CD14-positive monocyte (primary cell): ENCODE data around the gene TMSB15C. TPM values are rescaled to one million over a fixed set of nuclear protein-coding genes. Genes with fewer than 3 reads are reported as not detected.

Experiments
- DNase-seq, 3 donors: peaks; one replicate each; pipeline ENCODE4 v3.0.0-alpha.2; 2011 to 2022
- H2AFZ ChIP-seq: 2 replicates; pipeline ENCODE4 v1.6.0; 2012; ENCODE audit warnings: mild to moderate bottlenecking, low read depth, low read length, inconsistent platforms; ENCODE audit not compliant: insufficient read depth, poor library complexity, severe bottlenecking
- H3K27ac ChIP-seq, 2 donors: 1 replicate in 1 of 2; 2 replicates in 1 of 2; pipeline ENCODE4 v1.5.1; 2012 to 2013; ENCODE audit warnings: low read length in 2 of 2, control low read depth in 1 of 2, inconsistent platforms in 1 of 2, low read depth in 1 of 2, mild to moderate bottlenecking in 1 of 2
- H3K27me3 ChIP-seq, 2 donors: one replicate each; pipeline versions ENCODE4 v1.6.0 to v1.6.1; 2011 to 2013; ENCODE audit warnings: low read length in 2 of 2; ENCODE audit not compliant: control insufficient read depth in 2 of 2, insufficient read depth in 2 of 2
- H3K36me3 ChIP-seq, 2 donors: replicated peaks in 1 of 2; 1 replicate in 1 of 2; 2 replicates in 1 of 2; pipeline versions ENCODE4 v1.5.1 to v1.6.1; 2012 to 2013; ENCODE audit warnings: low read length in 2 of 2, control low read depth in 1 of 2, inconsistent platforms in 1 of 2, mild to moderate bottlenecking in 1 of 2; ENCODE audit not compliant: insufficient read depth in 2 of 2, control insufficient read depth in 1 of 2
- H3K4me1 ChIP-seq, 2 donors: 1 replicate in 1 of 2; 2 replicates in 1 of 2; pipeline versions ENCODE4 v1.5.1 to v1.6.1; 2012 to 2013; ENCODE audit warnings: low read length in 2 of 2, control low read depth in 1 of 2, inconsistent platforms in 1 of 2, mild to moderate bottlenecking in 1 of 2, moderate library complexity in 1 of 2; ENCODE audit not compliant: insufficient read depth in 2 of 2, control insufficient read depth in 1 of 2
- H3K4me2 ChIP-seq: replicated peaks from 2 replicates; pipeline ENCODE3; 2012; ENCODE audit warnings: low read length, moderate library complexity, mild to moderate bottlenecking; ENCODE audit not compliant: poor library complexity, severe bottlenecking; ENCODE audit errors: extremely low read depth
- H3K4me3 ChIP-seq, 3 experiments: fragments of 200-600 bp in 1 of 3; sonication (generic) in 1 of 3; replicated peaks in 1 of 3; 1 replicate in 2 of 3; 2 replicates in 1 of 3; pipeline ENCODE4 v1.5.1; 2011 to 2013; ENCODE audit warnings: low read length in 3 of 3, mild to moderate bottlenecking in 3 of 3, control low read depth in 2 of 3, low read depth in 2 of 3, inconsistent platforms in 1 of 3, moderate library complexity in 1 of 3
- H3K79me2 ChIP-seq: 2 replicates; pipeline ENCODE4 v1.6.0; 2012; ENCODE audit warnings: mild to moderate bottlenecking, control low read depth, inconsistent platforms, low read length, moderate library complexity; ENCODE audit not compliant: insufficient read depth
- H3K9ac ChIP-seq: 2 replicates; pipeline ENCODE4 v1.6.0; 2017; ENCODE audit warnings: low read length, mild to moderate bottlenecking; ENCODE audit not compliant: insufficient read depth, poor library complexity, severe bottlenecking
- H3K9me3 ChIP-seq, 2 donors: replicated peaks in 1 of 2; 1 replicate in 1 of 2; 2 replicates in 1 of 2; pipeline versions ENCODE4 v1.5.1 to v1.6.1; 2012 to 2013; ENCODE audit warnings: low read length in 2 of 2, control low read depth in 1 of 2; ENCODE audit not compliant: control insufficient read depth in 1 of 2, insufficient read depth in 1 of 2
- H4K20me1 ChIP-seq: 2 replicates; pipeline ENCODE4 v1.6.0; 2012; ENCODE audit warnings: mild to moderate bottlenecking, low read length, control low read depth, moderate library complexity; ENCODE audit not compliant: insufficient read depth
- H3K27ac Mint-ChIP-seq, 7 donors: one replicate each; pipeline ENCODE4 v1.8.0; 2020; ENCODE audit warnings: mild to moderate bottlenecking in 7 of 7, mixed read lengths in 7 of 7, moderate library complexity in 6 of 7, inconsistent platforms in 2 of 7
- H3K27me3 Mint-ChIP-seq, 3 donors: one replicate each; pipeline ENCODE4 v1.8.0; 2021 to 2022; ENCODE audit warnings: low read depth in 3 of 3, mild to moderate bottlenecking in 3 of 3, mixed read lengths in 3 of 3, moderate library complexity in 3 of 3, inconsistent platforms in 1 of 3
- H3K36me3 Mint-ChIP-seq, 2 donors: one replicate each; pipeline ENCODE4 v1.8.0; 2020; ENCODE audit warnings: mixed read lengths in 2 of 2, inconsistent platforms in 1 of 2, mild to moderate bottlenecking in 1 of 2
- H3K4me1 Mint-ChIP-seq: one replicate; pipeline ENCODE4 v1.8.0; 2020; ENCODE audit warnings: mild to moderate bottlenecking, mixed read lengths
- H3K4me3 Mint-ChIP-seq, 2 donors: one replicate each; pipeline ENCODE4 v1.8.0; 2020; ENCODE audit warnings: mild to moderate bottlenecking in 2 of 2, mixed read lengths in 2 of 2, moderate library complexity in 1 of 2
- H3K9me3 Mint-ChIP-seq, 7 donors: one replicate each; pipeline ENCODE4 v1.8.0; 2020 to 2022; ENCODE audit warnings: mixed read lengths in 7 of 7, mild to moderate bottlenecking in 6 of 7, moderate library complexity in 6 of 7, inconsistent platforms in 2 of 7
- WGBS: methylation state at CpG from one replicate; pipeline ENCODE4 v1.1.5; 2013; ENCODE audit warnings: missing lambda C conversion rate; ENCODE audit not compliant: insufficient coverage; 5-methylcytosine and 5-hydroxymethylcytosine counted together
- intact Hi-C, 2 donors: fragments of 100-400 bp; cut with micrococcal nuclease; formaldehyde crosslinking; loops; one replicate each; pipeline versions ENCODE4 v1.15.0 to v1.15.1; 2023
- polyA plus RNA-seq, 3 donors: library from polyadenylated mRNA; depleted of rRNA in 1 of 3; unstranded in 2 of 3; stranded (reverse) in 1 of 3; fragments of 300-500 nt in 2 of 3; fragments of >200 nt in 1 of 3; fragmentation: Illumina TruSeq in 2 of 3; gene quantifications; 1 replicate in 2 of 3; 2 replicates in 1 of 3; pipeline ENCODE4 v1.2.3, GENCODE V29; 2012 to 2021
- TF ChIP-seq, protein P1 (sequence below): fragments of 200-600 bp; IDR thresholded peaks from one replicate; pipeline ENCODE4 v1.8.0; 2022; ENCODE audit warnings: antibody characterized with exemption, mild to moderate bottlenecking

The TMSB15C gene
- polyA plus RNA-seq, 3 donors = 0.21 TPM; not detected in 2

GRCh38 chrX:104085477-104085876 is 9.4 kb upstream of the TMSB15C start:
- Histone ChIP-seq H3K27me3 (no peaks in the 10 kb centered on the region), H3K27ac (no peak overlapping the region), H2AFZ (no peak overlapping the region), H3K9ac (no peak overlapping the region), H3K9me3 (no peaks in the 10 kb centered on the region), H3K4me1 (no peaks in the 10 kb centered on the region), H3K79me2 (no peaks in the 10 kb centered on the region), H3K4me2 (no peak overlapping the region), H3K4me3 (no peak overlapping the region), H3K36me3 (no peaks in the 10 kb centered on the region), H4K20me1 (no peaks in the 10 kb centered on the region)
- no peaks in the 10 kb centered on the region for H3K4me1 Mint-ChIP-seq
- TF ChIP-seq, protein P1, sequence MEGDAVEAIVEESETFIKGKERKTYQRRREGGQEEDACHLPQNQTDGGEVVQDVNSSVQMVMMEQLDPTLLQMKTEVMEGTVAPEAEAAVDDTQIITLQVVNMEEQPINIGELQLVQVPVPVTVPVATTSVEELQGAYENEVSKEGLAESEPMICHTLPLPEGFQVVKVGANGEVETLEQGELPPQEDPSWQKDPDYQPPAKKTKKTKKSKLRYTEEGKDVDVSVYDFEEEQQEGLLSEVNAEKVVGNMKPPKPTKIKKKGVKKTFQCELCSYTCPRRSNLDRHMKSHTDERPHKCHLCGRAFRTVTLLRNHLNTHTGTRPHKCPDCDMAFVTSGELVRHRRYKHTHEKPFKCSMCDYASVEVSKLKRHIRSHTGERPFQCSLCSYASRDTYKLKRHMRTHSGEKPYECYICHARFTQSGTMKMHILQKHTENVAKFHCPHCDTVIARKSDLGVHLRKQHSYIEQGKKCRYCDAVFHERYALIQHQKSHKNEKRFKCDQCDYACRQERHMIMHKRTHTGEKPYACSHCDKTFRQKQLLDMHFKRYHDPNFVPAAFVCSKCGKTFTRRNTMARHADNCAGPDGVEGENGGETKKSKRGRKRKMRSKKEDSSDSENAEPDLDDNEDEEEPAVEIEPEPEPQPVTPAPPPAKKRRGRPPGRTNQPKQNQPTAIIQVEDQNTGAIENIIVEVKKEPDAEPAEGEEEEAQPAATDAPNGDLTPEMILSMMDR = no peak
- H3K9me3 Mint-ChIP-seq = peaks cover 0 to 2% (median 0%) of the 10 kb centered on the region in 7 donors
- peaks cover 0 to 3% (median 2%) of the 10 kb centered on the region in 3 donors for H3K27me3 Mint-ChIP-seq
- intact Hi-C loops = no loop called here
- WGBS = no CpG with 5 or more reads among the region's 7 CpGs
- no peak for DNase-seq
- H3K4me3 Mint-ChIP-seq = no peak overlapping the region
- no peak overlapping the region for H3K27ac Mint-ChIP-seq
- no peaks in the 10 kb centered on the region for H3K36me3 Mint-ChIP-seq

GRCh38 chrX:104084534-104085277 is 8.7 kb upstream of the TMSB15C start:
- H4K20me1 ChIP-seq = no peaks in the 10 kb centered on the region
- no peaks in the 10 kb centered on the region for H3K27me3 ChIP-seq
- H3K4me3 Mint-ChIP-seq = no peak overlapping the region
- no peak overlapping the region for H3K4me2 ChIP-seq
- peaks cover 0 to 2% (median 0%) of the 10 kb centered on the region in 7 donors for H3K9me3 Mint-ChIP-seq
- no peak for DNase-seq
- no peaks in the 10 kb centered on the region for H3K4me1 ChIP-seq
- no peaks in the 10 kb centered on the region for H3K79me2 ChIP-seq
- no peaks in the 10 kb centered on the region for H3K36me3 Mint-ChIP-seq
- H3K4me1 Mint-ChIP-seq = no peaks in the 10 kb centered on the region
- intact Hi-C loops = no loop called here
- TF ChIP-seq, protein P1 = no peak
- H3K27ac ChIP-seq = no peak overlapping the region
- no peaks in the 10 kb centered on the region for H3K9me3 ChIP-seq
- 100% methylated on average over 2 of the region's 5 CpGs for WGBS
- H3K27me3 Mint-ChIP-seq = peaks cover 0 to 3% (median 2%) of the 10 kb centered on the region in 3 donors
- H2AFZ ChIP-seq = no peak overlapping the region
- H3K4me3 ChIP-seq = no peak overlapping the region
- H3K27ac Mint-ChIP-seq = no peak overlapping the region
- no peak overlapping the region for H3K9ac ChIP-seq
- H3K36me3 ChIP-seq = no peaks in the 10 kb centered on the region
